KMS-11 (cell line): ENCODE results near the gene COL13A1.

Source experiments
- H2AFZ ChIP-seq: fragments of 200-600 bp; sonication (generic); 2 replicates; pipeline ENCODE4 v1.6.1; 2016; ENCODE audit warnings: antibody characterized with exemption, mixed run types, low read depth
- H3K27ac ChIP-seq: fragments of 200-600 bp; sonication (generic); 2 replicates; pipeline ENCODE4 v1.6.1; 2016; ENCODE audit warnings: mild to moderate bottlenecking, mixed run types
- H3K27me3 ChIP-seq: fragments of 200-600 bp; sonication (generic); 2 replicates; pipeline ENCODE4 v1.6.1; 2017; ENCODE audit warnings: mild to moderate bottlenecking, low read depth, mixed run types, moderate library complexity; ENCODE audit not compliant: insufficient read depth
- H3K36me3 ChIP-seq: fragments of 200-600 bp; sonication (generic); 2 replicates; pipeline ENCODE4 v1.6.1; 2017; ENCODE audit warnings: mild to moderate bottlenecking, mixed run types; ENCODE audit not compliant: insufficient read depth
- H3K4me1 ChIP-seq: fragments of 200-600 bp; sonication (generic); 2 replicates; pipeline ENCODE4 v1.6.1; 2016; ENCODE audit warnings: mild to moderate bottlenecking, low read depth, mixed run types; ENCODE audit not compliant: poor library complexity, severe bottlenecking
- H3K4me2 ChIP-seq: fragments of 200-600 bp; sonication (generic); 2 replicates; pipeline ENCODE4 v1.7.0; 2016; ENCODE audit warnings: mild to moderate bottlenecking, mixed run types
- H3K4me3 ChIP-seq: fragments of 200-600 bp; sonication (generic); IDR thresholded peaks from 2 replicates; pipeline ENCODE4 v1.6.1; 2017; ENCODE audit warnings: low read depth, low read length, mixed read lengths; ENCODE audit not compliant: insufficient read depth
- H3K79me2 ChIP-seq: fragments of 200-600 bp; sonication (generic); 2 replicates; pipeline ENCODE4 v1.6.1; 2016; ENCODE audit warnings: low read depth, mixed run types; ENCODE audit not compliant: insufficient read depth
- H3K9ac ChIP-seq: fragments of 200-600 bp; sonication (generic); 2 replicates; pipeline ENCODE4 v1.6.1; 2016; ENCODE audit warnings: mild to moderate bottlenecking, mixed run types
- H4K20me1 ChIP-seq: fragments of 200-600 bp; sonication (generic); 2 replicates; pipeline ENCODE4 v1.6.1; 2016; ENCODE audit warnings: mild to moderate bottlenecking, mixed run types; ENCODE audit not compliant: insufficient read depth
- CTCF ChIP-seq: fragments of 200-600 bp; sonication (generic); conservative IDR thresholded peaks from 2 replicates; pipeline ENCODE4 v1.6.1; 2017; ENCODE audit warnings: low read depth, mild to moderate bottlenecking, antibody characterized with exemption, low read length, moderate library complexity, mixed read lengths

Gene COL13A1

GRCh38 chr10:69979174-69979573 lies 177.5 kb downstream of the COL13A1 start:
- no peak overlapping the region for H3K9ac ChIP-seq
- no peak overlapping the region for H3K27ac ChIP-seq
- H3K4me3 ChIP-seq, result no peak overlapping the region
- H3K36me3 ChIP-seq, result no peaks in the 10 kb centered on the region
- H3K4me1 ChIP-seq, result peaks cover 9% of the 10 kb centered on the region
- H3K4me2 ChIP-seq, result no peak overlapping the region
- no peaks in the 10 kb centered on the region for H3K79me2 ChIP-seq
- no peak overlapping the region for H2AFZ ChIP-seq
- no peaks in the 10 kb centered on the region; the same call in 1 of the 2 replicates for H3K27me3 ChIP-seq
- H4K20me1 ChIP-seq, result no peaks in the 10 kb centered on the region
- no peak for TF ChIP-seq CTCF

- H3K4me1 ChIP-seq, result peaks cover 9% of the 10 kb centered on the region
- H3K4me3 ChIP-seq, result no peak overlapping the region
- no peaks in the 10 kb centered on the region for H3K79me2 ChIP-seq
- no peaks in the 10 kb centered on the region for H4K20me1 ChIP-seq
- no peaks in the 10 kb centered on the region for H3K36me3 ChIP-seq
- H3K4me2 ChIP-seq, result no peak overlapping the region
- H3K27me3 ChIP-seq, result no peaks in the 10 kb centered on the region; the same call in 1 of the 2 replicates
- TF ChIP-seq CTCF, result no peak
- H2AFZ ChIP-seq, result no peak overlapping the region
- H3K9ac ChIP-seq, result no peak overlapping the region
- no peak overlapping the region for H3K27ac ChIP-seq
These were observed 179.0 kb downstream of the COL13A1 start for GRCh38 chr10:69980672-69981071.

- H3K36me3 ChIP-seq, result no peaks in the 10 kb centered on the region
- H3K4me3 ChIP-seq, result no peak overlapping the region
- H3K27me3 ChIP-seq, result no peaks in the 10 kb centered on the region
- H3K79me2 ChIP-seq, result no peaks in the 10 kb centered on the region
- no peak overlapping the region for H2AFZ ChIP-seq
- H3K4me2 ChIP-seq, result no peak overlapping the region
- no peaks in the 10 kb centered on the region for H3K4me1 ChIP-seq
- no peak for TF ChIP-seq CTCF
- H4K20me1 ChIP-seq, result no peaks in the 10 kb centered on the region
- no peak overlapping the region for H3K9ac ChIP-seq
- no peak overlapping the region for H3K27ac ChIP-seq
These were observed 186.4 kb downstream of the COL13A1 start for GRCh38 chr10:69988094-69988493.

- no peak for TF ChIP-seq CTCF
- H3K4me3 ChIP-seq, result no peak overlapping the region
- no peaks in the 10 kb centered on the region for H3K27me3 ChIP-seq
- H3K9ac ChIP-seq, result no peak overlapping the region
- no peaks in the 10 kb centered on the region for H3K79me2 ChIP-seq
- no peak overlapping the region for H3K4me2 ChIP-seq
- no peak overlapping the region for H2AFZ ChIP-seq
- no peaks in the 10 kb centered on the region for H3K4me1 ChIP-seq
- H3K27ac ChIP-seq, result no peak overlapping the region
- H3K36me3 ChIP-seq, result no peaks in the 10 kb centered on the region
- no peaks in the 10 kb centered on the region for H4K20me1 ChIP-seq
These were observed 189.4 kb downstream of the COL13A1 start for GRCh38 chr10:69991151-69991550.
